Heart left ventricle (tissue), 13 donors: Measurements from ENCODE around the gene PPP1R37.

Experiments used
- POLR2A ChIP-seq, 2 donors: fragments of 450-650 bp; IDR thresholded peaks; one replicate each; pipeline ENCODE4 v1.6.1; 2017; ENCODE audit warnings: antibody characterized with exemption in 2 of 2, mild to moderate bottlenecking in 2 of 2, moderate library complexity in 2 of 2
- TF ChIP-seq, protein P1 (sequence below), 12 donors: fragments of 200-600 bp; sonication (generic) in 4 of 12; IDR thresholded peaks; one replicate each; pipeline versions ENCODE4 v1.5.0 to v1.8.0; 2018 to 2022; ENCODE audit warnings: antibody characterized with exemption in 12 of 12, mild to moderate bottlenecking in 5 of 12
- donor health status: ischemic (EF 13 %, LVEDD 7.1; RV severe dilation, severe dysfunction).
- donor health status: DM: no; HTN: yes; CAD: no.
- donor health status: DM: no; HTN: no; CAD: no.
- donor health status: ischemic (EF 25% LVEDD 6.9; RV normal size, moderate dysfunction).
- donor health status: ischemic (EF 25% LVEDD 5.7; RV mildly dilated, moderate dysfunction).
- donor health status: ischemic (EF 35%, LVEDD 5.7; RV mildly dilated, moderate dysfunction).
- donor health status: nonischemic (EF 11% LVEDD 7.7; RV severe dilation, severe dysfunction).
- donor health status: DM: yes; HTN: yes; CAD: no.
- donor health status: PGD.
- donor health status: ischemic (EF 29% LVEDD 5.4; RV normal size, mild dysfunction).
- donor health status: nonischemic (EF 23%, LVEDD 6.1; RV moderate dilation, normal function).

- TF ChIP-seq POLR2A (IDR thresholded peaks at IDR 0.05), result no peak
- TF ChIP-seq, protein P1, sequence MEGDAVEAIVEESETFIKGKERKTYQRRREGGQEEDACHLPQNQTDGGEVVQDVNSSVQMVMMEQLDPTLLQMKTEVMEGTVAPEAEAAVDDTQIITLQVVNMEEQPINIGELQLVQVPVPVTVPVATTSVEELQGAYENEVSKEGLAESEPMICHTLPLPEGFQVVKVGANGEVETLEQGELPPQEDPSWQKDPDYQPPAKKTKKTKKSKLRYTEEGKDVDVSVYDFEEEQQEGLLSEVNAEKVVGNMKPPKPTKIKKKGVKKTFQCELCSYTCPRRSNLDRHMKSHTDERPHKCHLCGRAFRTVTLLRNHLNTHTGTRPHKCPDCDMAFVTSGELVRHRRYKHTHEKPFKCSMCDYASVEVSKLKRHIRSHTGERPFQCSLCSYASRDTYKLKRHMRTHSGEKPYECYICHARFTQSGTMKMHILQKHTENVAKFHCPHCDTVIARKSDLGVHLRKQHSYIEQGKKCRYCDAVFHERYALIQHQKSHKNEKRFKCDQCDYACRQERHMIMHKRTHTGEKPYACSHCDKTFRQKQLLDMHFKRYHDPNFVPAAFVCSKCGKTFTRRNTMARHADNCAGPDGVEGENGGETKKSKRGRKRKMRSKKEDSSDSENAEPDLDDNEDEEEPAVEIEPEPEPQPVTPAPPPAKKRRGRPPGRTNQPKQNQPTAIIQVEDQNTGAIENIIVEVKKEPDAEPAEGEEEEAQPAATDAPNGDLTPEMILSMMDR (IDR thresholded peaks at IDR 0.05), result no peak
Observed at GRCh38 chr19:45078390-45079062, 14.5 kb upstream of the PPP1R37 start.
